Right atrium auricular region (tissue), 2 donors: Measurements from ENCODE around the gene HMGXB3. TPM values are rescaled to one million over a fixed set of nuclear protein-coding genes. Genes with fewer than 3 reads are reported as not detected.

ENCODE experiments used
- DNase-seq: peaks from one replicate; pipeline ENCODE4 v3.0.0-alpha.2; 2019; ENCODE audit warnings: low spot score
- H3K27ac ChIP-seq, 2 donors: fragments of 200-600 bp; sonication (generic); 1 replicate in 1 of 2; 2 replicates in 1 of 2; pipeline ENCODE4 v1.5.1; 2016 to 2019
- H3K27me3 ChIP-seq, 2 donors: fragments of 200-600 bp; sonication (generic); one replicate each; pipeline versions ENCODE4 v1.5.1 to v1.6.0; 2017 to 2019
- H3K36me3 ChIP-seq: fragments of 200-600 bp; sonication (generic); one replicate; pipeline ENCODE4 v1.5.1; 2016
- H3K4me1 ChIP-seq, 2 donors: fragments of 200-600 bp; sonication (generic); one replicate each; pipeline versions ENCODE4 v1.5.1 to v1.6.0; 2017 to 2019
- H3K4me3 ChIP-seq, 2 donors: fragments of 200-600 bp; sonication (generic); 1 replicate in 1 of 2; 2 replicates in 1 of 2; pipeline ENCODE4 v1.5.1; 2017 to 2019; ENCODE audit warnings: mild to moderate bottlenecking in 1 of 2, moderate library complexity in 1 of 2
- H3K9me3 ChIP-seq, 2 donors: fragments of 200-600 bp; sonication (generic); one replicate each; pipeline ENCODE4 v1.5.1; 2019
- CTCF ChIP-seq, 2 donors: fragments of 200-600 bp; sonication (generic); IDR thresholded peaks; one replicate each; pipeline ENCODE4 v1.5.1; 2019; ENCODE audit warnings: antibody characterized with exemption in 2 of 2
- total RNA-seq, 2 donors: library from RNA; depleted of rRNA; stranded (reverse); fragments of >200 nt; gene quantifications; one replicate each; pipeline ENCODE4 v1.1.0, GENCODE V29; 2016

The HMGXB3 gene
- total RNA-seq, 2 donors from 2014 or later, result 18.4 to 21.1 TPM

- TF ChIP-seq CTCF (IDR thresholded peaks at IDR 0.05), result no peak
- peaks cover 0 to 9% of the 10 kb centered on the region in 2 donors for H3K4me1 ChIP-seq
- H3K27ac ChIP-seq, result no peak overlapping the region
- no peaks in the 10 kb centered on the region for H3K27me3 ChIP-seq
- DNase-seq, result peak; percentile 47
- no peak overlapping the region for H3K4me3 ChIP-seq
- no peaks in the 10 kb centered on the region for H3K36me3 ChIP-seq
- H3K9me3 ChIP-seq, result no peaks in the 10 kb centered on the region
These were observed 78.5 kb downstream of the HMGXB3 start for GRCh38 chr5:150078802-150079689.

DNA sequence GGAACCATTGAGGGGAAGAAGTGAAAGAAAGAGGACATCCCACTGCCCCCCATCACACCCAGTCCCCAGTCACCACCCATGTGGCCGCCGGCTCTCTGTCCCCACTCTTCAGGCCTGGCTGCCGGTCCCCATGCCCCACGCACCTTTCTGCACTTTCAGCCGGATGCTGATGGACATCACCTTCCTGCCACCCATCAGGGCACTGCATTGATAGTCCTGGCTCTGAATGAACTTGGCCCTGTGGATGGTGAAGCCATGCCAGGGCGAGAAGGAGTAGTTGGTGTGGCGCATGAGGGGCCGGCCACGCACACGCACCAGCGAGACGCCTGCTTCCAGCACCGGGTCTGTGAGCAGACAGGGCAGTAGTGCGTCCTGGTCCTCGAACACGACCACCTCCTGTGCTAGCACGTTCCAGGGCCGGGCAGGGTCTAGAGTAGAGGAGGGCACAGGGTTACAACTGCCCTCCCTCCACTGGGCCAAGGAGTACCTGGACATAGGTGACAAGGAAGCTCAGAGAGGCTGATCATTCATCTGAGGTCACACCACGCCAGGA lies 79.4 kb downstream of the HMGXB3 start:
- no peak for TF ChIP-seq CTCF (IDR thresholded peaks at IDR 0.05)
- peaks cover 0 to 9% of the 10 kb centered on the region in 2 donors for H3K4me1 ChIP-seq
- H3K27me3 ChIP-seq, result no peaks in the 10 kb centered on the region
- DNase-seq, result peak; percentile 43
- H3K9me3 ChIP-seq, result no peaks in the 10 kb centered on the region
- H3K36me3 ChIP-seq, result no peaks in the 10 kb centered on the region
- H3K4me3 ChIP-seq, result no peak overlapping the region
- H3K27ac ChIP-seq, result no peak overlapping the region

GRCh38 chr5:150080696-150081435 lies 80.3 kb downstream of the HMGXB3 start:
- no peak overlapping the region for H3K4me3 ChIP-seq
- H3K4me1 ChIP-seq, result peaks cover 0 to 9% of the 10 kb centered on the region in 2 donors
- DNase-seq, result peak; percentile 48
- H3K27ac ChIP-seq, result no peak overlapping the region
- H3K9me3 ChIP-seq, result no peaks in the 10 kb centered on the region
- H3K27me3 ChIP-seq, result no peaks in the 10 kb centered on the region
- H3K36me3 ChIP-seq, result no peaks in the 10 kb centered on the region
- no peak for TF ChIP-seq CTCF (IDR thresholded peaks at IDR 0.05)

DNA sequence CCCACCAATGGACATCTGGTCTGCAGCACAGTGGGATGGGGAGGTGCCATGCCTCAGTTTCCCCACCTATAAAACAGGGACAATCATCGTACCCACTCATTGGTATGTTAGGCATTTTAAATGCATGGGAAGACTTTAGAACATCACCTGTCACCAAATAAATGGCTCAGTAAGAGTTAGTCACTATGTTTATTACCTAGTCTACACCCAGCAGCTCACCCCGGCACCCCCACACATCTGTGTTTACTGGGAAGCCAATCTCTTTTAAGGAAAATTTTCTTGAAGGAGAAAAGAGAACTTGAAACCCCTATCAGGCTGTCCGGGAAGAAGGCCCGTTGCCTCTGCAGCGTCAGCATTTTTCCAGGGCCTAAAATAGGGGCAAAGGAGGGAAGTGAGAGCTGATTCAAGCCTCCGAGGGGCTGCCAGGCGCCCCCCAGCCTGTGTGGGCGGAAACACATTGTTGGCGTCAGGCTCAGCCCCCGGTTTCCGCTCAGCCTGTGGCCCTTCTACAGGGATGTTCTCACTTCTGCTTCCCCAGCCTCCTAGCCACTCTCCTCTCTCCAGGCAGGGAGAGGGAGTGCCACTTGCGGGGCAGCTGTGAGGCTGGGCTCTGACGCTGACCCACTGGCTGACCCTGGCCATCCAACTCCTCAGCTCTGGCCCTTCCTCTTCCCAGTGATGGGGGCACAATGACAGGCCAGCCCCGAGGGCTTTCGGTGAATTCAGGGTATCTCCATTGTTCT lies 81.2 kb downstream of the HMGXB3 start:
- TF ChIP-seq CTCF (IDR thresholded peaks at IDR 0.05), result no peak
- H3K27me3 ChIP-seq, result no peaks in the 10 kb centered on the region
- DNase-seq, result peak; percentile 73
- H3K27ac ChIP-seq, result peak overlapping the region in 1 of 2 donors; percentile 16
- no peak overlapping the region for H3K4me3 ChIP-seq
- no peaks in the 10 kb centered on the region for H3K36me3 ChIP-seq
- no peaks in the 10 kb centered on the region for H3K9me3 ChIP-seq
- H3K4me1 ChIP-seq, result peaks cover 0 to 9% of the 10 kb centered on the region in 2 donors

DNA sequence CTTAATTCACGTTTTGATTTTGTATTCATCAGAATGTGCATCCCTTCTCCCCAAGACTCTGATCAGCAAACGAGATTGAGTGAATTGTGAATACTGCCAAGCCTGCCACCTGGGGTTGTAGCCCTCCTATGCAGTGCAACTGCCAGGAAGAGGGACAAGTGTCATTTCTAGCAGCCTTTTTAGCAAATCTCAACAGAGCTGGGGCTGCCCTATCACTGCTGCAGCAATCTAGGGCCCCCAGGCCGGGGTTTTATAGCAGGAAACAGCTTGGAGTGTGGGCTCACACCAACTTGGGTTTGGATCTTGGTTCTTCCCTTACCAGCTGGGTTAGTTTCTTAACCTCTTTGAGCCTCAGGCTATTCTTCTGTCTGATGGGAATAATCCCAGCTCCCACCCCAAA lies 81.8 kb downstream of the HMGXB3 start:
- Histone ChIP-seq H3K36me3 (no peaks in the 10 kb centered on the region), H3K4me3 (no peak overlapping the region), H3K27me3 (no peaks in the 10 kb centered on the region), H3K27ac (peak overlapping the region in 1 of 2 donors; percentile 16), H3K9me3 (no peaks in the 10 kb centered on the region), H3K4me1 (peaks cover 0 to 9% of the 10 kb centered on the region in 2 donors)
- DNase-seq, result peak; percentile 50
- TF ChIP-seq CTCF (IDR thresholded peaks at IDR 0.05), result no peak
